ENCODE results near the gene BPIFB2.
"Not testable (repeated sequence)": the region's sequence is repeated elsewhere in the genome, so short reads cannot be mapped to it uniquely, and the experiment has no call there.

Gene BPIFB2

DNA sequence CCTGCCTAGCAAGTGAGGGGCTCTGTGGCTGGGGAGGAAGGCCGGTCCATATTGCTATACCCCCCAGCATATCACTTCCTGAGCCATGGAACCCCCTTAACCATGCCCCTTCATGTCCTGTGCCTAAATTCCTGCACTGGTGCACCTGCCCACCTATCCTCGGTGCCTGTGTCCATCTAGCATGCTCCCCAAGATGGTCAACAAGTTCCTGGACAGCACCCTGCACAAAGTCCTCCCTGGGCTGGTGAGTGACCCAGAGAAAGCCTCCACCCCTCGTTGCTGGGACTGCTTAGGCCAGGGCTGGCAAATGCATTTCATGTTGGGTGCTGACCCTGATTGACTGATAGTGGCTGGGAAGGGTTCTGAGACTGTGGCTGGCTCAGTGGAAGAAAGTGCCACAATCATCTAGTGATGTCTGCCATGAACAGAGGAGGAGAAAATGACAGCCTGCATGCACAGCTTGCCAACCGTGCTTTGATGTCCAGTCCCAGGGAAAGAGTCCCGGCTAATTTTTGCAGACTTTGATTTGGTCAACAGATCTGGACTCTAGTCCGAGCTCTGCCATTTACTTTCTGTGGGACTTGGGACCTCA lies 27.5 kb downstream of the BPIFB2 start:
- TF ChIP-seq, protein P1, sequence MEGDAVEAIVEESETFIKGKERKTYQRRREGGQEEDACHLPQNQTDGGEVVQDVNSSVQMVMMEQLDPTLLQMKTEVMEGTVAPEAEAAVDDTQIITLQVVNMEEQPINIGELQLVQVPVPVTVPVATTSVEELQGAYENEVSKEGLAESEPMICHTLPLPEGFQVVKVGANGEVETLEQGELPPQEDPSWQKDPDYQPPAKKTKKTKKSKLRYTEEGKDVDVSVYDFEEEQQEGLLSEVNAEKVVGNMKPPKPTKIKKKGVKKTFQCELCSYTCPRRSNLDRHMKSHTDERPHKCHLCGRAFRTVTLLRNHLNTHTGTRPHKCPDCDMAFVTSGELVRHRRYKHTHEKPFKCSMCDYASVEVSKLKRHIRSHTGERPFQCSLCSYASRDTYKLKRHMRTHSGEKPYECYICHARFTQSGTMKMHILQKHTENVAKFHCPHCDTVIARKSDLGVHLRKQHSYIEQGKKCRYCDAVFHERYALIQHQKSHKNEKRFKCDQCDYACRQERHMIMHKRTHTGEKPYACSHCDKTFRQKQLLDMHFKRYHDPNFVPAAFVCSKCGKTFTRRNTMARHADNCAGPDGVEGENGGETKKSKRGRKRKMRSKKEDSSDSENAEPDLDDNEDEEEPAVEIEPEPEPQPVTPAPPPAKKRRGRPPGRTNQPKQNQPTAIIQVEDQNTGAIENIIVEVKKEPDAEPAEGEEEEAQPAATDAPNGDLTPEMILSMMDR (IDR thresholded peaks at IDR 0.05; ENCODE audit: low read length, missing control alignments) = no peak
- no peak overlapping the region for H3K4me3 ChIP-seq (replicated peaks; ENCODE audit: low read depth, low read length)
- DNase-seq (ENCODE audit: low read depth) = no peak

DNA sequence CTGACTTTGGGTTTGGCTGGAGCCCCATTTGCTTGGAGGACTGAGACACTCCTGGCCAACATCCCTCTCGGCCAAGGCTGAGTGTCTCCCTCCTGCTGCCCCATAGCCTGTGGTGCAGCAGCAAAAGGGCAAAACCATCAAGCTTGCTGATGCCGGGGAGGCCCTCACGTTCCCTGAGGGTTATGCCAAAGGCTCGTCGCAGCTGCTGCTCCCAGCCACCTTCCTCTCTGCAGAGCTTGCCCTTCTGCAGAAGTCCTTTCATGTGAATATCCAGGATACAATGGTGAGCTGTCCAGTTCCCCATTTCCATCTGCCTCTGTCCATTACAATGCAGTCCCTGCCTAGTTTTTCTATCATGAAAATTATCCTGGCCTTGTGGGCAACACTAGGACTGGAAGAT lies 30.0 kb downstream of the BPIFB2 start:
- TF ChIP-seq, protein P1 (IDR thresholded peaks at IDR 0.05; ENCODE audit: low read length, missing control alignments) = no peak
- no peak for DNase-seq (ENCODE audit: low read depth)

DNA sequence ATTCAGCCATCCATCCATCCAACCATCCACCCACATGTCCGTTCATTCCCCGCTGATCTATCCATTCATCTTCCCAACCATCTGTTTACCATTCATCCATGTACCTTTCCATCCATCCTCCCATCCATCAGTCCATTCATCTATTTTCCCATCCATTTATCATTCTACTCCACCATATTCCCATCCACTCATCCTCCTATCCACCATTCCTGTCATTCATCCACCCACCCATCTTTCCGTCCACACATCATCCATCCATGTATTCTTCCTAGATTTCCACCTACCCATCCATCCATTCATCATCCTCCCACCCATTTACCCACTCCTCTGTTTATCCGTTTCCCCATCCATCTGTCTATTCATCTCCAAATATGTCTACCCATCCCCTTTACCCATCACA lies 30.7 kb downstream of the BPIFB2 start:
- TF ChIP-seq, protein P1 (IDR thresholded peaks at IDR 0.05; ENCODE audit: low read length, missing control alignments) = no peak
- no peak for DNase-seq (ENCODE audit: low read depth)
- H3K4me3 ChIP-seq (replicated peaks; ENCODE audit: low read depth, low read length) = no peak overlapping the region

More for the DNA sequence above, 30.0 kb downstream of the BPIFB2 start:
- H3K4me3 ChIP-seq (replicated peaks; ENCODE audit: low read depth, low read length) = no peak overlapping the region

DNA sequence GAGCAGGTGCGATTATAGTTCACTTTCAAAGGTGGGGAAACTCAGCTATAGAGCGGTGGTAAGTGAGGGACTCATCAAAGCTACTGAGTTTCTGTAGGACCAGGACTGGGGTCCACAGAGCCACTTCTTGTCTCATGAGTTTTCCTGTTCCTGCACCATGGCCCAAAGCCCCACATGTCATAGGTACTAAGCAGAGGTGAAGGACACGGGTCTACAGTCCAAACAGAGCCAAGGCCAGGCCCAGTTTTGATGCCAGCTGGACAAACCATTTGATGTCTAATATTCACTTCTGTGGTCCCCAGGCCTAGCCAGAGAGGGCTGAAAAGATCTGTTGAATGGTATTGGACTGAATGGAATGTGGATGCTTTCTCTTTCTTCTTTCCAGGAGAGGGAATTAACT lies 34.9 kb downstream of the BPIFB2 start:
- TF ChIP-seq, protein P1 (IDR thresholded peaks at IDR 0.05; ENCODE audit: low read length, missing control alignments) = no peak
- no peak for DNase-seq (ENCODE audit: low read depth)
- H3K4me3 ChIP-seq (replicated peaks; ENCODE audit: low read depth, low read length) = no peak overlapping the region

DNA sequence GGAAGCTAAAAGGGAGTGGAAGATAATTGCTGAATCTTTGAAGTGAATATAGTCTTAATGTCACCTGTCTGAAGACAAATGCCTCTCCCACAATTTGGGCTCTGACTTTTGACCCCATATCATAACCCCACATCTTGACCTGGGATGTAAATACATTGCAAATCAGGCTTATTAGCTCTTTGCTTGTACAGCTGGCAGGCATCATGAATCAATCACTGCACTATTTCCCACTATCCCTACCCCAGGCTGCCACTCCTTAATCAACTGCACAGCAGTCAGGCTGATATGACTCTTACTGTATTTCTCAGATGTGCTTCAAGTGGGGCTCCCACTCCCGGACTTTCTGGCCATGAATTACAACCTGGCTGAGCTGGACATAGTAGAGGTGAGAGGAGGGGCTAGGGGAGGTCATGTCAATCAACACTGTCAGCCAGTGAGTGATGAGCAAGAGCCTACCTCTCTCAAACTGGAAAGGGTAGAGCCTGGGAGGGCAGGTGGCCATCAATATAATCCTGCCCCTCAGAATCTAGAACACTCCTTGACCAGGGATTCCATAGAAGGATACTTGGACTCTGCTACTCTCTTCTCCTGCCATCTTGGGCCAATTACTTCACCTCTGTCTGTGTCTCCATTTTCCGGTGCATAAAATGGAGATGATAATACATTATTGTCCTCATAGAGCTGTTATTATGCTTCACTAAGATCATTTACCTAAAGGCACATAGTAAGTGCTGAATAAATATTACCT lies 35.7 kb downstream of the BPIFB2 start:
- H3K4me3 ChIP-seq (replicated peaks; ENCODE audit: low read depth, low read length) = no peak overlapping the region
- TF ChIP-seq, protein P1 (IDR thresholded peaks at IDR 0.05; ENCODE audit: low read length, missing control alignments) = no peak
- no peak for DNase-seq (ENCODE audit: low read depth)

DNA sequence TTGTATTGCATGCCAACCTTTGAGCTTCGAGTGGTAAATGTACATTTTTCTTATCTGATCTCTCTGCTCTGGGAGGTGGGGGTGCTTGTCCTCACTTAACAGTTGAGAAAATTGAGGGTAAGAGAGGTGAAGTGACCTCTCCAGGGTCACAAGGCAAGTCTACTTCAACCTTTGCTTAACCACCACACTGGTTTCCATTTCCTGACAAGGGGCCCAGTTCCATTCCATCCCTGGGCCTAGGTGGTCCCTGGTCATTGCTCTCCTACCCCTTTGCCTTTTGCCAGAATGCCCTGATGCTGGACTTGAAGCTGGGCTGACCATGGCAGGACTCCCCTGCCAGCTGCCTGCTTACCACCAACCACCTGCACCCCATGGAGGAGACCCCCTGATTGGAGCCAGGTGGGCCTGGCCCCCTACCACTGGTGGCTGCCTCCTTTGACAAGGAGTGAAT lies 36.3 kb downstream of the BPIFB2 start:
- TF ChIP-seq, protein P1 (IDR thresholded peaks at IDR 0.05; ENCODE audit: low read length, missing control alignments) = no peak
- DNase-seq (ENCODE audit: low read depth) = no peak
- H3K4me3 ChIP-seq (replicated peaks; ENCODE audit: low read depth, low read length) = no peak overlapping the region

DNA sequence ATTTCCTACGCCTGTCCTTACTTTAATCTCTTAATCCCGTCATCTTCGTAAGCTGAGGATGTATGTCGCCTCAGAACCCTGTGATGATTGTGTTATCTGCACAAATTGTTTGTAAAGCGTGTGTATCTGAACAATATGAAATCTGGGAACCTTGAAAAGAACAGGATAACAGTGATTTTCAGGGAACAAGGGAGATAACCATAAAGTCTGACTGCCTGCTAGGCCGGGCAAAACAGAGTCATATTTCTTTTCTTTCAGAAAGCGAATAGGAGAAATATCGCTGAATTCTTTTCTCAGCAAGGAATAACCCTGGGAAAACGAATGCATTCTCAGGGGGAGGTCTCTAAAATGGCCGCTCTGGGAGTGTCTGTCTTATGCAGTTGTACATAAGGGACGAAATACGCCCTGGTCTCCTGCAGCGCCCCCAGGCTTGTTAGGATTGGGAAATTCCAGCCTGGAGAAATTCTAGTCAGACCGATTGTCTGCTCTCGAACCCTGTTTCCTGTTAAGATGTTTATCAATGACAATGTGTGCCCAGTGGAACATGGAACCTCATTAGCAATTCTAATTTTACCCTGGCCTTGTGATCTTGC lies 37.7 kb downstream of the BPIFB2 start:
- not testable (repeated sequence) for H3K4me3 ChIP-seq (replicated peaks; ENCODE audit: low read depth, low read length); DNase-seq (ENCODE audit: low read depth)

Data from fibroblast of pulmonary artery (primary cell).